GM18909 (cell line): Measurements from ENCODE around the gene LONP1.

Experiments used
- ATAC-seq: cut with Tn5 transposase; IDR thresholded peaks from one replicate; pipeline ENCODE4 v1.9.1; 2021; ENCODE audit warnings: mild to moderate bottlenecking; ENCODE audit not compliant: unreplicated experiment, poor library complexity

The LONP1 gene

GRCh38 chr19:5680437-5681368 is 39.2 kb downstream of the LONP1 start, which contains the start of the genes HSD11B1L and MICOS13:
TSS of gene HSD11B1L (plus strand) at chr19:5681027. CDS start at chr19:5684833, 3,806 bp downstream.
TSS of gene MICOS13 (minus strand) at chr19:5680516. CDS start at chr19:5680486, 30 bp downstream.
- ATAC-seq, result peak; percentile 86

DNA sequence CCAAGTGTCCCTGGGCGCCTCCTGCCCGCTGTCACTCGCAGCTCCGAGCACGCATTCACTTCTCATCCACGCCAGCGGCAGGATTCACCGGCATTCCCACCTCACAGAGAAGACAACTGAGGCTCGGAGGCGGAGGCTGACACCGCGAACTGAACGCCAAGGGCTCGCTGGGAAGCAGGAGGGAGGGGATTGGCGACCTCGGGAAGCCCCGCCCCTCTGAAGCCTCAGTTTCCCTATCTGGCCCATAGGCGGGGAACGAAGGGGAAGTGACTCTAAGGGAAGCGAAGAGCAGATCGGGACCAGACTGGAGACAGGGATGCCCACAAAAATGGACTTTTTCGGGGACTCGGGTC is 39.9 kb downstream of the LONP1 start:
- no peak for ATAC-seq

- ATAC-seq, result no peak
These were observed 40.5 kb downstream of the LONP1 start for GRCh38 chr19:5679289-5680083.

DNA sequence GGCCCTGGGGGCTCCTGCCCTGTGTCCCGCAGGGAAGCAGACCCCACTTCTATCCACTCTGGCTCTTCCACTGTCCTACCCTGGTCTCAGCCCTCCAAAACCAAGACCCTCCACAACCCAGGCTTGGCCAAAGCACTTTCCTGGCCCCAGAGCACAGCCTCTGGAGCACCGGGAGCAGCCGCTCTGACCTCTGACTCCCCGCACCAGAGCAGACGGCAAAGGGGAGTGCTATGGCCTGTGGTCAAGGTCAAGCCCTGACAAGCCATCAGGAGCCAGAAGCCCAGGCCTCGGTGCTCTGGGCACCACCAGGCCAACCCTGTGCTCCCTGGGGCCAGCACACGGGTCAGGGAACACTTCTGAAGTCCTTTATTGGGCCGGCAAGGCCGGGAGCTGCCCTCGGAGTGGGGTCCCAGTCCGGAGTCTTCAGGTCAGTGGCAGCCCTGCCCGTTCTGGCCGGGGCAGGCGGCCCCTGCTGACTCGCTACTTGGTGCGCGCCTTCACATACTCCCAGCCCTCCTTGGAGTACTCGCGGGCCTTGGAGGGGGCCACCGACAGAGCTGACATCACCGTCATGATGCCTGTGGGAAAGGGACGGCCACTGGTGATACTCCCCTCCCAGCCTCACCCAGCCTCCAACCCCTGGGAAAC is 41.8 kb downstream of the LONP1 start:
- no peak for ATAC-seq

- no peak for ATAC-seq
These were observed 42.4 kb downstream of the LONP1 start for GRCh38 chr19:5677580-5677979.

GRCh38 chr19:5677136-5677535 is 42.8 kb downstream of the LONP1 start:
- no peak for ATAC-seq

DNA sequence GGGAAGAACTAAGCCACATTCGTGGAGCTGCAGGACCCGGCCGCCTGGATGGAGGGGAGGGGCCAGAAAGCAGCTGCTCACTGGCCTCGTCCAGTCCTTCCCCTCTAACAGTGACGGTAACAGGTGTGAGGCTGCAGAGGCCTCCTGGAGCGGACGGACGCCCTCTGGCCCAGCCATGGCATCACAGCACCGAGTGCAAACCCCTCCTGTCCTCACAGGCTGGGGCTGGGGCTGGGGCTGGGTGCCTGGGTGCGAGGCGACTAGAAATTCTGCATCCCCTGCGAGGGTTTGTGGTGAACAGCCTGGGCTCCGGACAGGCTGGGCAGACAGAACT is 43.2 kb downstream of the LONP1 start:
- no peak for ATAC-seq

DNA sequence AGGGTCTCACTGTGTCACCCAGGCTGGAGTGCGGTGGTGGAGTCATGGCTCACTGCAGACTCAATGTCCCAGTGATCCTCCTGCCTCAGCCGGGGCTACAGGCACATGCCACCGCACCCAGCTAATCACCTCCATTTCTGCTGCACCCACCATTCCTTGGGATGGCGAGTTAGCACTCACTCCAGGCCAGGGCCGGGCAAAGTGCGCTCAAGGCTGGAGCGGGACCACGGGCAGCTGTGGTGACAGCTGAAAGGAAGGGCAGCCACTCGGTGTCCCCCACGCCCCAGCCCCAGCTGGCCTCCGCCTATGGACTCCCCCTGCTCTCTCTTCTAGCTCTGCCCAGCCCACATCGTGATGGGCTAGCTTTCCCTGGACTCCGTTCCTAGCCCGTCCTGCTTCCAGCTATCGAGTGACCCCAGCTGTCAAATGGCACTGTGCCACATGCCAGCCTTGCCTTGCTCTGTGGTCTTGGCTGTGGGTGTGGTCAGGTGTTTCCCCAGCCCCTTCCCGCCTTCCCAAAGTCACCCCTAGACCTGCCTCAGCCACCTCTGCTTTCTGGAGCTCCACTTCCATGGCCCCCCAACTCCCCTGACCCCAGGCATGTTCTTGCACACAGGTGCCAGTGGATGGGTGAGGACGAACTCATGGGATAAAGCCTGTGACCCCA is 43.7 kb downstream of the LONP1 start:
- ATAC-seq, result no peak

DNA sequence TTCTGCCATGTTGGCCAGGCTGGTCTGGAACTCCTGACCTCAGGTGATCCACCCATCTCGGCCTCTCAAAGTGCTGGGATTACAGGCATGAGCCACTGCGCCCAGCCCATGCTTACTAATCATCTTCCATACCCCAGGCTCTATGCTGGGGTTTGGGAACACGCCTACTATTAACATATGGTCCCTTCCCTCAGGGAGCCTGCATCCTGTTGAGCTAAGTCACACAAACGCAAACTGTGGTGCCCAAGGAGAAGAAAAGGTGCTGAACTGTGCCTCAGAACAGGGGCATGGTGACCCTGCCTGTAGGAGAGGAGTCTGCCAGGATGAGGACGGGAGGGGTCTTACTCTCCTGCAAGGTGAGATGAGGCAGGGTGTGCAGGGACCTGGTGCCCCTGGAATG is 45.2 kb downstream of the LONP1 start:
- no peak for ATAC-seq

DNA sequence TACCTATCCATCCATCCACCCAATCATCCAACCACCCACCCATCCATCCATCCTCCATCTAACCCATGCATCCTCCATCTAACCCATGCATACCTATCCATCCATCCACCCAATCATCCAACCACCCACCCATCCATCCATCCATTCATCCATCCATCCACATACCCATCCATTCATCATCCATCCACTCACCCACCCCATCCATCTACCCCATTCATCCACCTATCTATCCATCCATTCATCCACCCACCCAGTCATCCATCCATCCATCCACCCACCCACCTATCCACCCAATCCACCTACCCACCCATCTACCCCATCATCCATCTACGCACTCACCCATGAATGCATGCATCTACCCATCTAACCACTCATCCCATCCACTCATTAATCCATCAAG is 46.2 kb downstream of the LONP1 start:
- no peak for ATAC-seq

DNA sequence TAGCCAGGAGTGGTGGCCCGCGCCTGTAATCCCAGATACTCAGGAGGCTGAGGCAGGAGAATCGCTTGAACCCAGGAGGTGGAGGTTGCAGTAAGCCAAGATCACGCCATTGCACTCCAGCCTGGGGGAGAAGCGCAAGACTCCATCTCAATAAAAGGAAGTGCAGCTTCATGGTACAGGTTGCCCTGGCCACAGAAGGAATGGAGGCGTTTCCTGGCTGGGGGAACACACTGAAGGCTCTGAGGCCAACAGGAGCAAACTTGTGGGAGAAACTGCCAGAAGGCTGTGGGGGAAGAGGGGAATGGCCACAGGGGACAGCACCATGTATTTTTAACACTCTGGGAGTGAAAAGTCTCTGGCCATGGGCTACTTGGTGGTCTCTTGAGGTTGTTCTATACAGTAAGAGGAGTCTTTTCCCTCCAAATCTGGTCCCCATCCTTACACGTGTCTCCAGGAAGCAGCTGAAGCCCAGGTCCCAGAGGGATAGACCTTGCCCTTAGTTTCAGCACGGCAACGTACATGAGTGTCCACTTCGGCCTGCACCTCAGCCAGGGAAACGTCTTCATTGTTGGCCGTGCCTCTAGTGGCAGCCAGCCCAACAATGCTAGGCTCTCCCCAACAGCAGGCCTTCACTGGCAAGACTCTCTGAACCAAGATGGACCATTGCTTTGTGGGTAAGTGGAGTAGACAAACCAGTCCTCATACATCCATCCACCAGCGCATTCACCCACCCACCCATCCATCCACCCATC is 47.1 kb downstream of the LONP1 start:
- no peak for ATAC-seq

DNA sequence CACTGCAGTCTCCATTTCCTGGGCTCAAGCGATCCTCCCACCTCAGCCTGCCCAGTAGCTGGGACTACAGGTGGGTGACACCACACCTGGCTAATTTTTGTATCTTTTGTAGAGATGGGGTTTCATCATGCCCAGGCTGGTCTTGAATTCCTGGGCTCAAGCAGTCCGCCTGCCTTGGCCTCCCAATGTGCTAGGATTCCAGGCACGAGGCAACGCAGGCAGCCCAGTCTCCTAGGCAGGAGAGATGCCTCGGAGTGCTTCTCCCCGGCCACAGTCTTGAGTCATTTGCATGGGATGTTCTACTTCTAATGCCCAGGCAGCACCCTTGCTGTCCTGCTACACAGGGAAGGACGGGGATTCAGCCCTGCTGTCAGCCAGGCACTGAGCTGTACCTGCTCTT is 48.3 kb downstream of the LONP1 start:
- ATAC-seq, result no peak

DNA sequence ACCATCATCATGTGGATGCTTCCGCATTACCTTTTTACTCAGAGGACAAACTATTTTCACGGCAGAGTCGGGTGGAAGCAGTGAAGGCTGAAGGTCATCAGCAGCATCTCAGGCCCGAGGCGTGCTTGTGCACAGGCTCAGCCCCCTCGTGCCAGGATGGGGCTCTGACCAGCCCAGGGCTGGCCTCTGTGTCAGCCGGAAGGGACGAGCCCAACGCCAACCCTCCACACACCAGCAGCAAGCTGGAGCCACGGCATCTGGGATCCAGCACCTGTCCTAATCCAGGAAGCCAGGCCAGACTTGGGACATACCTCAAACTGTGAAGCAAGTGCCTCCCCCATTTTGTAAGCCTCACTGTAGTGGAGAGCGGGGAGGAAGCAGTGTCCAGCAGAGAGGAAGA is 50.7 kb downstream of the LONP1 start:
- ATAC-seq, result no peak

DNA sequence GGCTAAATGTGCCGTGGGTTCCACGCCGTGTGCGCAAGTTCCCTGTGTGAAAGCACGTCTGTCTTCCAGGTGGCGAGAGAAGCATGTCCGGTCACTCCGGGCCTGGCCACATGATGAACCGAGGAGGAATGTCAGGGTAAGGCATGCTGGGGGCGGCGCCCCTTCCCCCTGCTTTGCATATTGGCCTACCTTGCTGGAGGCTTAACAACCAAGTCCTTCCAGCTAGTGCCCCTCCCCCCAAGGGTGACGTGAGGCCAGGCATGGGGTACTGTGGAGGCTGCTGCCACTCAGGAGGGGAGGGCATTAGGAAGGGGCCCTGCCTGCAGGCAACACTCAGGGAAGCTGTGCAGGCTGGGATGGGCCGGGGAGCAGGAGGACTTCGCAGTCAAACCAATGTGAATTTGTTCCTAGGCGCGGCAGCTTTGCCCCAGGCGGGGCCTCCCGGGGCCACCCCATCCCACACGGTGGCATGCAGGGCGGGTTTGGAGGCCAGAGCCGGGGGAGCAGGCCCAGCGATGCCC is 52.1 kb downstream of the LONP1 start:
- no peak for ATAC-seq

DNA sequence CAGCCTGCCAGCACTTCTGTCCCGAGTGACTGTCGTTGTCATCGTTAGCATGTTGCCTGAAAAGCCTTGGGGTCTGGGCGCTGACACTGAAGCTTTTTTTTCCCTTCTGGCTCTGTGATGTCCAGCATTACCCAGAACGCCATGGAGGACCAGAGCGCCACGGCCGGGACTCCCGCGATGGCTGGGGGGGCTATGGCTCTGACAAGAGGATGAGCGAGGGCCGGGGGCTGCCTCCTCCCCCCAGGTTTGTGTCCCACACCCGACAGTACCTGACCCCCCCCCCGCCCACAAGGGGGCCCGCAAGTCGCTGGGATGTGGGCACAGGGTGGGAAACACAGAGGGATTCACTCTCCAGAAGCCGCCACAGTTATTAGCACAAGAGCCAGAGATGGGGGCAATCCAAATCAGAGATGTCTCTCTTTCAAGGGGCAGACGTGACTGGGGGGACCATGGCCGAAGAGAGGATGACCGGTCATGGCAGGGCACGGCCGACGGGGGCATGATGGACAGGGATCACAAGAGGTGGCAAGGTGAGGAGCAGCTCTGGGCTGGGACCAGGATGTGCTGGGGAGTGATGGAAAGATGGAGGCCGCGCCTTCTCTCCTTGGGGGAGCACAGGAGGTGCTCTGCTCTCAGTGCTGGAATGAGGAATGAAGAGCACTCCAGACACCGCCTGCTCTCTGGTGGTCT is 52.9 kb downstream of the LONP1 start:
- ATAC-seq, result no peak

DNA sequence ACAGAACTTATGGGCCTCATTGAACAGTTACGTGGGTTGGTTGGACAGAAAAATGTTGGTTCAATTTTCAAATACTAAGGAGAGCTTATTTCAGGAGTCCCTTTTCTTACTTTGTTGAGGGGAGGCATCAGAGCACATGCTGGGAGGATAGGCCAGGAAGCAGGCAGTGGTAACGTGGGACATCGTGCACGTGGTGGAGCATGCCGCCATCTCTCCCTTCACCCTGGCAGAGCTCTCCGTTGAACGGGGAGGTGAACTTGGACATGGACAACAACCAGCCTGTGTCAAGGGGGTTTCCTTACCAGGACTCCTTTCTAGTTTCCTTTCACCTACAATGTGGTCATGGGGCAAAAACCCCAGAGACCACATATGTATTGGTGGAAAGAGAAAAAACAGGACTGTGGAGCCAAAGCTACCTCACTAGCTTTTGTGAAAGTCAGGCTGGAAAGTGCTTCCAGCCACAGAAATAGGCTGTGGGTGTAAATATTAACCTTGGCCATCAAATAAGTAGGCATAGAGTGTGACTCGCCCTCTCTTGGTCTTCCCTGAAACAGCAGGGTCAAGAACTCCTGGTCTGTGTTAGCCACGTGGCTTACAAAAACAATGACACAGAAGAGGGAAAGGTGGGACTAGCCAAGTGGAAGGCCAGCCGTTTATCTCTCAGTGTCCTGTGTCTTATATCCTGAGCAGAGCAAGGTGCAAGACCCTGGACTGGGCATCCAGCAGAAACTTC is 54.0 kb downstream of the LONP1 start:
- peak; percentile 55 for ATAC-seq

GRCh38 chr19:5664515-5664914 is 55.4 kb downstream of the LONP1 start:
- no peak for ATAC-seq

DNA sequence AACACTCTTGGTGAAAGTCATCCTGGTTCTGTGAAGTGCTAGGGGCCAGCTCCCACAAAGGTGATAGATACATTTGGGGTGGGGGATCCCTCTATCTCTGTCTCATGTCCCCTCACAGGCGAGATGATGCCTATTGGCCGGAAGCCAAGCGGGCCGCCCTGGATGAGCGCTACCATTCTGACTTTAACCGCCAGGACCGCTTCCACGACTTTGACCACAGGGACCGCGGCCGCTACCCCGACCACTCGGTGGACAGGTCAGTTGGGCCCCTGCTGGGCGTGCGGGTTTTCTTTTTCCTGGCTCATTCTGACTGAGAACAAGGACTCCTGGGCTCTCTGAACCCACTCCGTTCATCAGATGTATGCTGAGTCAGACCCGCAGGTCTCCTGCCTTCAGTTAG is 56.0 kb downstream of the LONP1 start:
- no peak for ATAC-seq
